Sigmoid colon (tissue), 4 donors: ENCODE results near the gene ZFP92.

Experiments used
- CTCF ChIP-seq, 4 experiments: fragments of 450-650 bp in 3 of 4; fragments of 200-600 bp in 1 of 4; IDR thresholded peaks; one replicate each; pipeline ENCODE4 v1.5.1; 2016 to 2019; ENCODE audit warnings: antibody characterized with exemption in 4 of 4, mild to moderate bottlenecking in 3 of 4, moderate library complexity in 2 of 4
- EP300 ChIP-seq, 4 donors: sonication (generic); formaldehyde crosslinking; IDR thresholded peaks; one replicate each; pipeline ENCODE4 v1.6.1; 2017; ENCODE audit warnings: antibody characterized with exemption in 4 of 4
- POLR2A ChIP-seq, 2 donors: fragments of 450-650 bp; IDR thresholded peaks; one replicate each; pipeline ENCODE4 v1.6.1; 2016; ENCODE audit warnings: antibody characterized with exemption in 2 of 2, mild to moderate bottlenecking in 2 of 2, moderate library complexity in 2 of 2
- POLR2AphosphoS5 ChIP-seq, 4 donors: sonication (generic); formaldehyde crosslinking; IDR thresholded peaks; one replicate each; pipeline ENCODE4 v1.6.1; 2017; ENCODE audit warnings: antibody characterized with exemption in 4 of 4

DNA sequence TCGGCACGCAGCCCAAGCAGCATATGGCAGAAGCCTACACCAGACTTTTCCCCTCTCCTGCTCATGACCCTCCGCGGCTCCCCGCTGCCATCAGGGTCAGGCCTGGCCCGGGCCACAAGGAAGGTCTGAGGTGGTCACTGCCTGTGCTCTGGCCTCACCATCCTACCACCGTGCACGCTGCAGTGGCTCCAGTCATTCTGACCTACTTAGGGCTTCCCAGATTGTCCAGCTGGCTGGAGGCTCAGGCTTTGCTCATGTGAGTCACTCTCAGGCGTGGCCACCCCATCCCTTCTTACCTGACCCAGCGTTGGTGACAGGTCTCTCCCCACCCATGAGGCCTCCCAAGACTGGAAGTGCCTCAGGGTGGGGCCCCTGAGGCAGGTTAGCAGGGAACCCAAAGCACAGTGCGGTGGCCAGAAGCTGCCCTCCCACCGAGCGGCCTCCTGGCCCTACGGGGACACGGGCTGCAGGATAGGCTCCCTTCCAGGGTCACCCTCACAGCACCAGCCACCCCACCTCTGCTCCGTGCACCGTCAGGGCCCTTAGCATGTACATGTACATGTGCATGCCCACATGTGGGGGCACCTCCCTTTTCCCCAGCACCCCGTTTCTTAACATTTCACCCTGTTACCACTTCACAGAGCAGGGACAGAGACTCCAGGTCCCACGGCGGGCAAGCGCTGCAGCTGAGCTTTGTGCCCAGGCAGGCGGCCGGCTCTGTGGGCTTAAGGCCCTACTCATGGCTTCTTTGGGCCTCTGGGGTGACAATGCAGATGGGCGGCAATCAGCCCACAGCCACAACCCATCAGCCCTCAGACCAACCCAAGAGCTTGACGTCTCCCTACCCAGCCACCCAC lies 32.4 kb downstream of the ZFP92 start:
- TF ChIP-seq CTCF (IDR thresholded peaks at IDR 0.05) (no peak), POLR2AphosphoS5 (IDR thresholded peaks at IDR 0.05) (no peak), POLR2A (IDR thresholded peaks at IDR 0.05) (no peak), EP300 (IDR thresholded peaks at IDR 0.05) (no peak)
